ENCODE data around the gene ATRAID. TPM values are rescaled to one million over a fixed set of nuclear protein-coding genes. Genes with fewer than 3 reads are reported as not detected.

Gene ATRAID
- total and polyA plus RNA-seq, 9 donors = 84.5 to 121 (median 94.2) TPM

GRCh38 chr2:27261241-27261925 lies 49.5 kb downstream of the ATRAID start:
- Histone ChIP-seq H3K9me3 (replicated peaks; ENCODE audit: control insufficient read depth, low read depth, low read length) (no peaks in the 10 kb centered on the region), H3K4me3 (ENCODE audit: low read length) (no peak overlapping the region), H3K36me3 (ENCODE audit: control insufficient read depth, insufficient read depth, low read length) (no peaks in the 10 kb centered on the region), H3K4me1 (ENCODE audit: control insufficient read depth, insufficient read depth, low read length) (peaks cover 36% of the 10 kb centered on the region), H3K27me3 (ENCODE audit: control insufficient read depth, insufficient read depth, low read length) (peaks cover 89% of the 10 kb centered on the region), H3K27ac (ENCODE audit: low read length) (no peak overlapping the region)
- no peak for DNase-seq
- 23% methylated on average over 7 of the region's 11 CpGs for WGBS (ENCODE audit: insufficient coverage)

- peaks cover 36% of the 10 kb centered on the region for H3K4me1 ChIP-seq (ENCODE audit: control insufficient read depth, insufficient read depth, low read length)
- H3K4me3 ChIP-seq (ENCODE audit: low read length) = no peak overlapping the region
- H3K36me3 ChIP-seq (ENCODE audit: control insufficient read depth, insufficient read depth, low read length) = no peaks in the 10 kb centered on the region
- DNase-seq = no peak
- H3K27ac ChIP-seq (ENCODE audit: low read length) = no peak overlapping the region
- no peaks in the 10 kb centered on the region for H3K9me3 ChIP-seq (replicated peaks; ENCODE audit: control insufficient read depth, low read depth, low read length)
- WGBS (ENCODE audit: insufficient coverage) = under 1% methylated on average over 37 of the region's 40 CpGs
- H3K27me3 ChIP-seq (ENCODE audit: control insufficient read depth, insufficient read depth, low read length) = peaks cover 93% of the 10 kb centered on the region
These were observed 50.1 kb downstream of the ATRAID start for GRCh38 chr2:27261926-27262298.

- peak within 1 kb of the TSS; percentile 25 for H3K4me3 ChIP-seq (ENCODE audit: low read length)
- under 1% methylated on average over 92 of the region's 96 CpGs for WGBS (ENCODE audit: insufficient coverage)
- H3K27ac ChIP-seq (ENCODE audit: low read length) = no peak within 1 kb of the TSS
- H3K36me3 ChIP-seq (ENCODE audit: control insufficient read depth, insufficient read depth, low read length) = no peaks in the 10 kb centered on the region
- no peaks in the 10 kb centered on the region for H3K9me3 ChIP-seq (replicated peaks; ENCODE audit: control insufficient read depth, low read depth, low read length)
- peak; percentile 48 for DNase-seq
- peaks cover 36% of the 10 kb centered on the region for H3K4me1 ChIP-seq (ENCODE audit: control insufficient read depth, insufficient read depth, low read length)
- H3K27me3 ChIP-seq (ENCODE audit: control insufficient read depth, insufficient read depth, low read length) = peaks cover 94% of the 10 kb centered on the region
These were observed 50.8 kb downstream of the ATRAID start, which contains the start of gene SLC30A3 for GRCh38 chr2:27262379-27263286. Gene SLC30A3 (minus strand): TSS chr2:27263047. CDS start chr2:27262906, 141 bp downstream.

GRCh38 chr2:27263287-27264252 lies 51.7 kb downstream of the ATRAID start:
- Histone ChIP-seq H3K36me3 (ENCODE audit: control insufficient read depth, insufficient read depth, low read length) (no peaks in the 10 kb centered on the region), H3K9me3 (replicated peaks; ENCODE audit: control insufficient read depth, low read depth, low read length) (no peaks in the 10 kb centered on the region), H3K27ac (ENCODE audit: low read length) (no peak overlapping the region), H3K4me3 (ENCODE audit: low read length) (peak overlapping the region; percentile 25), H3K27me3 (ENCODE audit: control insufficient read depth, insufficient read depth, low read length) (peaks cover 87% of the 10 kb centered on the region), H3K4me1 (ENCODE audit: control insufficient read depth, insufficient read depth, low read length) (peaks cover 36% of the 10 kb centered on the region)
- no peak for DNase-seq
- under 1% methylated on average over 22 of the region's 46 CpGs for WGBS (ENCODE audit: insufficient coverage)

- Histone ChIP-seq H3K4me1 (ENCODE audit: control insufficient read depth, insufficient read depth, low read length) (peaks cover 36% of the 10 kb centered on the region), H3K27ac (ENCODE audit: low read length) (no peak overlapping the region), H3K36me3 (ENCODE audit: control insufficient read depth, insufficient read depth, low read length) (no peaks in the 10 kb centered on the region), H3K27me3 (ENCODE audit: control insufficient read depth, insufficient read depth, low read length) (peaks cover 82% of the 10 kb centered on the region), H3K4me3 (ENCODE audit: low read length) (peak overlapping the region; percentile 32), H3K9me3 (replicated peaks; ENCODE audit: control insufficient read depth, low read depth, low read length) (no peaks in the 10 kb centered on the region)
- no peak for DNase-seq
- WGBS (ENCODE audit: insufficient coverage) = 1% methylated on average over 14 of the region's 38 CpGs
These were observed 52.5 kb downstream of the ATRAID start for GRCh38 chr2:27264253-27264752.

- Histone ChIP-seq H3K36me3 (ENCODE audit: control insufficient read depth, insufficient read depth, low read length) (no peaks in the 10 kb centered on the region), H3K4me1 (ENCODE audit: control insufficient read depth, insufficient read depth, low read length) (peaks cover 36% of the 10 kb centered on the region), H3K27me3 (ENCODE audit: control insufficient read depth, insufficient read depth, low read length) (peaks cover 80% of the 10 kb centered on the region), H3K27ac (ENCODE audit: low read length) (no peak overlapping the region), H3K4me3 (ENCODE audit: low read length) (peak overlapping the region; percentile 32), H3K9me3 (replicated peaks; ENCODE audit: control insufficient read depth, low read depth, low read length) (no peaks in the 10 kb centered on the region)
- WGBS (ENCODE audit: insufficient coverage) = 2% methylated on average over 56 of the region's 56 CpGs
- peak; percentile 68 for DNase-seq
These were observed 53.1 kb downstream of the ATRAID start for GRCh38 chr2:27264753-27265535.

- H3K9me3 ChIP-seq (replicated peaks; ENCODE audit: control insufficient read depth, low read depth, low read length) = no peaks in the 10 kb centered on the region
- H3K4me1 ChIP-seq (ENCODE audit: control insufficient read depth, insufficient read depth, low read length) = peaks cover 36% of the 10 kb centered on the region
- H3K36me3 ChIP-seq (ENCODE audit: control insufficient read depth, insufficient read depth, low read length) = no peaks in the 10 kb centered on the region
- no peak for DNase-seq
- H3K4me3 ChIP-seq (ENCODE audit: low read length) = no peak overlapping the region
- H3K27ac ChIP-seq (ENCODE audit: low read length) = no peak overlapping the region
- H3K27me3 ChIP-seq (ENCODE audit: control insufficient read depth, insufficient read depth, low read length) = peaks cover 77% of the 10 kb centered on the region
These were observed 53.7 kb downstream of the ATRAID start for GRCh38 chr2:27265536-27265870.
